ENCODE results near the gene KLRD1. TPM values are rescaled to one million over a fixed set of nuclear protein-coding genes. Genes with fewer than 3 reads are reported as not detected.

The KLRD1 gene
- total and polyA plus RNA-seq, 2 experiments from 2014 or later, result 0.03 to 0.27 TPM

GRCh38 chr12:10354502-10354901 lies 46.8 kb downstream of the KLRD1 start:
- Histone ChIP-seq H2AFZ (peak overlapping the region; percentile 80), H3K4me3 (no peak overlapping the region), H3K4me1 (ENCODE audit: insufficient read depth) (peaks cover 2% of the 10 kb centered on the region; the same call in 1 of the 2 replicates), H3K27ac (ENCODE audit: low read depth) (no peak overlapping the region), H3K27me3 (ENCODE audit: insufficient read depth) (no peaks in the 10 kb centered on the region), H4K20me1 (replicated peaks; ENCODE audit: insufficient read depth) (no peaks in the 10 kb centered on the region), H3K4me2 (no peak overlapping the region), H3K9me2 (ENCODE audit: insufficient read depth) (no peaks in the 10 kb centered on the region), H3K79me2 (replicated peaks; ENCODE audit: insufficient read depth) (no peaks in the 10 kb centered on the region), H3K36me3 (ENCODE audit: insufficient read depth) (no peaks in the 10 kb centered on the region), H3F3A (replicated peaks; ENCODE audit: low read depth) (no peaks in the 10 kb centered on the region)
- Mint-ChIP-seq H3K9me3 (peaks cover 32% of the 10 kb centered on the region), H3K4me1 (peaks cover 10% of the 10 kb centered on the region), H3K4me3 (no peak overlapping the region), H3K27me3 (ENCODE audit: insufficient read depth, low read depth, poor library complexity) (peaks cover 2% of the 10 kb centered on the region), H3K27ac (no peak overlapping the region), H3K36me3 (ENCODE audit: low read depth) (peaks cover 28% of the 10 kb centered on the region)
- ATAC-seq (peak; percentile 38), DNase-seq (ENCODE audit: low spot score) (no peak)
- TF ChIP-seq ZNF114 (CRISPR knock-in tag; IDR thresholded peaks at IDR 0.05) (no peak), ETS1 (IDR thresholded peaks at IDR 0.05) (no peak), REST (IDR thresholded peaks at IDR 0.05; ENCODE audit: unreplicated experiment) (no peak), POLR2AphosphoS5 (IDR thresholded peaks at IDR 0.05; ENCODE audit: low read depth) (no peak), CREB1 (CRISPR knock-in tag; IDR thresholded peaks at IDR 0.05; ENCODE audit: low read depth) (no peak), NANOG (IDR thresholded peaks at IDR 0.05; ENCODE audit: borderline replicate concordance) (no peak), JUNB (IDR thresholded peaks at IDR 0.05; ENCODE audit: unreplicated experiment) (no peak), ZNF462 (CRISPR knock-in tag; IDR thresholded peaks at IDR 0.05) (no peak), ZNF331 (CRISPR knock-in tag; IDR thresholded peaks at IDR 0.05; ENCODE audit: low read depth) (no peak), EZH2phosphoT487 (IDR thresholded peaks at IDR 0.05; ENCODE audit: unreplicated experiment) (no peak), STAT1 (IDR thresholded peaks at IDR 0.05; ENCODE audit: unreplicated experiment) (no peak), EZH2 (IDR thresholded peaks at IDR 0.05; ENCODE audit: low read depth, unreplicated experiment) (no peak), CTCF (conservative IDR thresholded peaks at IDR 0.05; ENCODE audit: low read depth in 2 of 2) (no peak)
